ENCODE results near the gene ADGRE2.
"Not testable (repeated sequence)": the region's sequence is repeated elsewhere in the genome, so short reads cannot be mapped to it uniquely, and the experiment has no call there.

Gene ADGRE2

DNA sequence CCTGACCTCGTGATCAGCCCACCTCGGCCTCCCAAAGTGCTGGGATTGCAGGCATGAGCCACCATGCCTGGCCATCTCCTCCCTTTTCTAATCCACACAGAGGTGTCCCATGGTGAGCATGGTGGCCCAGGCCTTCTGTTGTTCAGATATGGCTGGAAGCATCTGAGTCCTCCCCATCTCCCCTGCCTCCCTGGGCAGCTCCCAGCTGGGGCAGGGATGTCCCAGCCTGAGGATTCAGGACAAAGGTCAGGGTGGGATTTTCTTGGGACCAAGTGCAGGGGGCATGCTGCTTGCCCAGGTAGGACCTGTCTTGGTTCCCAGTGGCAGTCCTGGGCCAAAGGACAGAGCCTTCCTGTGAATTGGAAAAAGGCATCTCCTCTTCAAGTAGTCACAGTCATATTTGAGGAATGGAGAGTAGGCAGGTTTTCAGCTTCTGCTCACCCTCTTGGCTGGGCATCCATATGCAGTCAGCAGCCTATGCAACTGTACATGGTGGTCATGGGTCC, 10.8 kb downstream of the ADGRE2 start:
- H3K4me3 ChIP-seq (replicated peaks; ENCODE audit: low read depth, low read length) = no peak overlapping the region
- TF ChIP-seq, protein P1, sequence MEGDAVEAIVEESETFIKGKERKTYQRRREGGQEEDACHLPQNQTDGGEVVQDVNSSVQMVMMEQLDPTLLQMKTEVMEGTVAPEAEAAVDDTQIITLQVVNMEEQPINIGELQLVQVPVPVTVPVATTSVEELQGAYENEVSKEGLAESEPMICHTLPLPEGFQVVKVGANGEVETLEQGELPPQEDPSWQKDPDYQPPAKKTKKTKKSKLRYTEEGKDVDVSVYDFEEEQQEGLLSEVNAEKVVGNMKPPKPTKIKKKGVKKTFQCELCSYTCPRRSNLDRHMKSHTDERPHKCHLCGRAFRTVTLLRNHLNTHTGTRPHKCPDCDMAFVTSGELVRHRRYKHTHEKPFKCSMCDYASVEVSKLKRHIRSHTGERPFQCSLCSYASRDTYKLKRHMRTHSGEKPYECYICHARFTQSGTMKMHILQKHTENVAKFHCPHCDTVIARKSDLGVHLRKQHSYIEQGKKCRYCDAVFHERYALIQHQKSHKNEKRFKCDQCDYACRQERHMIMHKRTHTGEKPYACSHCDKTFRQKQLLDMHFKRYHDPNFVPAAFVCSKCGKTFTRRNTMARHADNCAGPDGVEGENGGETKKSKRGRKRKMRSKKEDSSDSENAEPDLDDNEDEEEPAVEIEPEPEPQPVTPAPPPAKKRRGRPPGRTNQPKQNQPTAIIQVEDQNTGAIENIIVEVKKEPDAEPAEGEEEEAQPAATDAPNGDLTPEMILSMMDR (IDR thresholded peaks at IDR 0.05; ENCODE audit: low read length, missing control alignments) = no peak
- no peak for DNase-seq (ENCODE audit: low read depth)

DNA sequence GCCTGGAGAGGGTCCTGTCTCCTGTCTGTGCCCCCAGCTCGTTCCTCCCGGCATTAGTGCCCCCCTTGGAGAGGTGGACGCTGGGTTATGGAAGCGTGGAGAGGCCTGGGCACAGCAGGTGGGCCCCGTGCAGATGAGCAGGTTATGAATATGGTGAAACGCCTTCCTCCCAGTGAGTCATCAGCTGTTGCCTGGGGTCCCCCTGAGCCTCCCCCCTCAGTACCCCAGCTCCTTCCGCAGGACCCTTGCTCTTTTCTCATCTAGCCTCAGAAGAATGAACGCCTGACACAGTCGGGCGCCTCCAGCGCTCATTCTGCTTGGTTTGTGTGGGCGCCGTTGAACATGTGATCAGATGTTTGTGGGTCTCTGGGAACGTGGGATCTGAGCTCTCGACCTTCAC, 12.5 kb downstream of the ADGRE2 start:
- not testable (repeated sequence) for DNase-seq (ENCODE audit: low read depth); H3K4me3 ChIP-seq (replicated peaks; ENCODE audit: low read depth, low read length)

DNA sequence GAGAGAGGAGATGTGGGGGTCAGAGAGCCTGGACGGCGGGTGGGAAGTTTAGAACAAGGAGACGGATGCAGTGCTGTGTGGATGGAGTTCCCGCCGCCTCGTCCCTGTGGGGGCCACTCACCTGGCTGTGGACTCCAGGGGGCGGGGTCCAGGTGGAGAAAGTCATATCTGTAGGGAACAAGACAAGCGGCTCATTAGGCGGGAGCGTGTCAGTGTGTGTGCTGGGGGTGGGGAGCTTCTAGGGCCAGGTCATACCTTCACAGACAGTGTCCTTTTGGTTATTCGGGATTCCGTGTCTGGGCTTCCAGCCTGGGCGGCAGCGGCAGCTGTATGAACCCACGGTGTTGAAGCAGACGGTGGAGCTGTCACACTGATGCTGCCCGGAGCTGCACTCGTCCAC, 13.0 kb downstream of the ADGRE2 start:
- not testable (repeated sequence) for DNase-seq (ENCODE audit: low read depth); H3K4me3 ChIP-seq (replicated peaks; ENCODE audit: low read depth, low read length)

DNA sequence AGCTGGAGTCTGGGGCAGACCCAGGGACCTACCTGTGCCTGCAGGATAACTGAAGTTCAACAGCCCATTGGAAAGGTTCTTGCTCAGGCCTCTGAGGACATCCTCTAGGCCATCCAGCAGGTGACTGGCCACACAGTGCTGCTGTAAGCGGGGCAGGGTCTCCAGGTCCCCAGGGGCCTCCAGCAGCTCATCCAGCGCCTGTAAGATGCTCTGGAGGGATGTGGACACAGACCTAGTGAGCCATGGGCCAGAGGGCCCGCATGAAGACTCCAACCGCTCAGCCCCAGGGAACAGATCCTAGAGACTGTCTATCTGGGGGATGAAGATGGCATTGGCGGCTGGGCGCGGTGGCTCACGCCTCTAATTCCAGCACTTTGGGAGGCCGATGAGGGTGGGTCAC, 14.0 kb downstream of the ADGRE2 start:
- TF ChIP-seq, protein P1 (IDR thresholded peaks at IDR 0.05; ENCODE audit: low read length, missing control alignments) = no peak
- DNase-seq (ENCODE audit: low read depth) = no peak
- no peak overlapping the region for H3K4me3 ChIP-seq (replicated peaks; ENCODE audit: low read depth, low read length)

DNA sequence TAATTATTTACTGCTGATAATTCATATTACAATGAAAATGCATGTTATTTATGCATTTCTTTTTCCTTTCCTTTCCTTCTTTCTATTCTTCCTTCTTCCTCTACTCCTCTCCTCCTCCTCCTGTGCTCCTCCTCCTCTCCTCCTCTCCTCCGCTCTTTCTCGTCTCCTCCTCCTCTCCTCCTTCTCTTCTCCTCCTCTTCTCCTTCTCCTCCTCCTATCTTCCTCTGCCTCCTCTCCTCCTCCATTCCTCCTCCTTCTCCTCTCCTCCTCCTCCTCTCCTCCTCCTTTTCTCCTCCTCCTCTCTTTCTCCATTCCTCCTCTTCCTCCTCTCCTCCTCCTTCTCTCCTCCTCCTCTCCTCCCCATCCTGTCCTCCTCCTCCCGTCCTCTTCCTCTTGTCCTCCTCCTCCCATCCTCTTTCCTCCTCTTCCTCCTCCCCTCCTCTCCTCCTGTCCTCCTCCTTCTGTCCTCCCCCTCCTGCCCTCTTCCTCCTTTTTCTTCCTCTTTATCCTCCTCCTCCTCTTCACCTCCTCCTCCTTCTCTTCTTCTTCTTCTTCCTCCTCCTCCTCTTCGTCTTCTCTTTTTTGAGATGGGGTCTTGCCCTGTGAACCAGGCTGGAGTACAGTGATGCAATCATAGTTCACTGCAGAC, 14.7 kb downstream of the ADGRE2 start:
- TF ChIP-seq, protein P1 (IDR thresholded peaks at IDR 0.05; ENCODE audit: low read length, missing control alignments) = no peak
- no peak for DNase-seq (ENCODE audit: low read depth)
- H3K4me3 ChIP-seq (replicated peaks; ENCODE audit: low read depth, low read length) = no peak overlapping the region

DNA sequence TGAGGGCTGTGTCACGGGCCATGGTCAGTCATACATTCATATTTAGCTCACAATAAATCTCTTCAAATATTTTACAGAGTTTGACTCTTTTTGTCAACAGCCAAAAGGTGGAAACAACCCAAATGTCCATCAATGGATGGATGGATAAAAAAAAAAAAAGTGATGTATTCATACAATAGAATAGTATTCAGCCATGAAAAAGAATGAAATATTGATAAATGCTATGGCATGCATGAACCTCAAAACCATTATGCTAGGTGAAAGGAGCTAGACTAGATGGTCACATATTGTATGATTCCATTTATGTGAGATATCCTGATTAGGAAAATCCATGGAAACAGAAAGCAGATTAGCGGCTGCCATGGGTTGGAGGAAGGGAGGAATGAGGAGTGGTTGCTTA, 16.2 kb downstream of the ADGRE2 start:
- DNase-seq (ENCODE audit: low read depth) = no peak
- TF ChIP-seq, protein P1 (IDR thresholded peaks at IDR 0.05; ENCODE audit: low read length, missing control alignments) = no peak

DNA sequence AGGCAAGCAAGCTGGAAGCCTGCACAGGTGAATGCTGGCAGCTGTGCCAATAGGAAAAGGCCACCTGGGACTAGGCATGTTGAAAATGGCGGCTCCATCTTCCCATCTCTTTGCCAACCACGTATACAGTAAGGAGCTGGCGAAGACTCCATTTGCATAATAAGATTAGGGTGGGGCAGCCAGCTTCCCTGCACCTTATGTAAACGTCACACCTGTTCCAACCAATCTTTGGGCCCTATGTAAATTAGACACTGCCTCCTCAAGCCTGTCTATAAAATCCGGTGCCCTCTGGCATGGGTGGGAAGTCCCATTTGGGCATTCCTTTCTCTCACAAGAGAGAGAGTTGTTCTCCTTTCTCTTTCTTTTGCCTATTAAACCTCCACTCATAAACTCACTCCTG, 16.8 kb downstream of the ADGRE2 start:
- no peak overlapping the region for H3K4me3 ChIP-seq (replicated peaks; ENCODE audit: low read depth, low read length)
- TF ChIP-seq, protein P1 (IDR thresholded peaks at IDR 0.05; ENCODE audit: low read length, missing control alignments) = no peak
- no peak for DNase-seq (ENCODE audit: low read depth)

More for the DNA sequence above, 16.2 kb downstream of the ADGRE2 start:
- no peak overlapping the region for H3K4me3 ChIP-seq (replicated peaks; ENCODE audit: low read depth, low read length)

DNA sequence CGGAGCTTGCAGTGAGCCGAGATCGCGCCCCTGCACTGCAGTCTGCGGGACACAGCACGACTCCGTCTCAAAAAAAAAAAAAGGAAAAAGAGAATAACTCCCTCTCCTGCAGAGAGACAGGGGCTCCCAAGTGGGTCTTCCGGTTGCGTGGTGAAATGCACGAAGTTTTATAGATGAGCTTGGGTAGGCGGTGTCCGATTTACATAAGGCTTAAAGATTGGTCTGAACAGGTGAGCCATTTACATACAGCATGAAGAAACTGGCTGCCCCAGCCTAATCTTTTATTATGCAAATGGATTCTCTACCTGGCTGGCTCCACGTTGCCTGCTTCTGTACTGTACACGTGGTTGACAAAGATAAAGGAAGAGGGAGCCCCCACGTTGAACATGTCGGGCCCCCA, 19.5 kb downstream of the ADGRE2 start:
- DNase-seq (ENCODE audit: low read depth) = no peak
- no peak overlapping the region for H3K4me3 ChIP-seq (replicated peaks; ENCODE audit: low read depth, low read length)
- TF ChIP-seq, protein P1 (IDR thresholded peaks at IDR 0.05; ENCODE audit: low read length, missing control alignments) = no peak

All from fibroblast of pulmonary artery (primary cell).